Ishikawa (cell line): Measurements from ENCODE around the gene DAO.

Experiments used
- CREB1 ChIP-seq: IDR thresholded peaks from 2 replicates; pipeline ENCODE4 v1.6.1; 2012; ENCODE audit warnings: low read depth
- EGR1 ChIP-seq: IDR thresholded peaks from 2 replicates; pipeline ENCODE4 v1.6.1; 2012
- EP300 ChIP-seq: IDR thresholded peaks from 2 replicates; pipeline ENCODE4 v1.6.1; 2012; ENCODE audit warnings: borderline replicate concordance
- NFIC ChIP-seq: IDR thresholded peaks from 2 replicates; pipeline ENCODE4 v1.6.1; 2012
- RAD21 ChIP-seq: IDR thresholded peaks from 2 replicates; pipeline ENCODE4 v1.6.1; 2012; ENCODE audit warnings: low read depth
- REST ChIP-seq: IDR thresholded peaks from 2 replicates; pipeline ENCODE4 v1.6.1; 2012; ENCODE audit warnings: low read depth, mild to moderate bottlenecking
- TAF1 ChIP-seq: IDR thresholded peaks from 2 replicates; pipeline ENCODE4 v1.6.1; 2012; ENCODE audit warnings: low read depth, mild to moderate bottlenecking
- TCF12 ChIP-seq: IDR thresholded peaks from 2 replicates; pipeline ENCODE4 v1.6.1; 2012; ENCODE audit warnings: low read depth
- TEAD4 ChIP-seq: IDR thresholded peaks from 2 replicates; pipeline ENCODE4 v1.6.1; 2012
- USF1 ChIP-seq: IDR thresholded peaks from 2 replicates; pipeline ENCODE4 v1.6.1; 2012
- YY1 ChIP-seq: IDR thresholded peaks from 2 replicates; pipeline ENCODE4 v1.6.1; 2012; ENCODE audit warnings: low read depth
- ZBTB7A ChIP-seq: IDR thresholded peaks from 2 replicates; pipeline ENCODE4 v1.6.1; 2012; ENCODE audit warnings: low read depth

The DAO gene

GRCh38 chr12:108930155-108930554 lies 50.3 kb downstream of the DAO start:
- no peak for TF ChIP-seq TAF1
- TF ChIP-seq EP300, result no peak
- TF ChIP-seq EGR1, result no peak
- TF ChIP-seq USF1, result no peak
- TF ChIP-seq TCF12, result no peak
- no peak for TF ChIP-seq REST
- no peak for TF ChIP-seq CREB1
- no peak for TF ChIP-seq YY1
- no peak for TF ChIP-seq NFIC

GRCh38 chr12:108930756-108931155 lies 50.9 kb downstream of the DAO start:
- no peak for TF ChIP-seq CREB1
- TF ChIP-seq EP300, result no peak
- no peak for TF ChIP-seq USF1
- TF ChIP-seq ZBTB7A, result no peak
- no peak for TF ChIP-seq TEAD4
- no peak for TF ChIP-seq NFIC

- no peak for TF ChIP-seq NFIC
- no peak for TF ChIP-seq CREB1
Measured at GRCh38 chr12:108933949-108934348, 54.1 kb downstream of the DAO start.

- TF ChIP-seq ZBTB7A, result no peak
- TF ChIP-seq NFIC, result no peak
- no peak for TF ChIP-seq RAD21
- no peak for TF ChIP-seq YY1
Measured at GRCh38 chr12:108935159-108935763, 55.4 kb downstream of the DAO start.

GRCh38 chr12:108938247-108938924 lies 58.5 kb downstream of the DAO start:
- TF ChIP-seq REST, result no peak
- TF ChIP-seq EGR1, result no peak
- no peak for TF ChIP-seq NFIC
- TF ChIP-seq ZBTB7A, result no peak

GRCh38 chr12:108939594-108939993 lies 59.7 kb downstream of the DAO start:
- TF ChIP-seq USF1, result peak; percentile 88
- no peak for TF ChIP-seq EP300
- no peak for TF ChIP-seq NFIC
- 0 out of 2 replicates have a peak, but pooled peaks have one; percentile 44 for TF ChIP-seq YY1
- TF ChIP-seq TCF12, result no peak
- TF ChIP-seq RAD21, result no peak
- TF ChIP-seq REST, result no peak
